ENCODE results near the gene TTC13. TPM values are rescaled to one million over a fixed set of nuclear protein-coding genes. Genes with fewer than 3 reads are reported as not detected.
A peak's percentile ranks its signal among the peaks of the same experiment; 100 is the strongest.

The TTC13 gene
- polyA plus RNA-seq, 3 donors: 9.2 to 24.4 (median 10.8) TPM

- H3K9ac ChIP-seq (ENCODE audit: insufficient read depth, low read length, poor library complexity, severe bottlenecking): no peak overlapping the region
- Mint-ChIP-seq H3K4me3 (peak overlapping the region; percentile 52 to 64), H3K9me3 (peaks cover 0 to 2% (median 0%) of the 10 kb centered on the region in 7 donors), H3K27ac (peak overlapping the region; percentile 79 to 96 (median 93)), H3K27me3 (ENCODE audit: low read depth in 3 of 3) (peaks cover 0 to 2% (median 0%) of the 10 kb centered on the region in 3 donors), H3K36me3 (peaks cover 32 to 40% of the 10 kb centered on the region in 2 donors), H3K4me1 (peaks cover 54% of the 10 kb centered on the region)
- peaks cover 39 to 49% of the 10 kb centered on the region in 2 donors for H3K4me1 ChIP-seq (ENCODE audit: control insufficient read depth in 1 of 2, insufficient read depth in 2 of 2, low read length in 2 of 2)
- peaks cover 0 to 21% of the 10 kb centered on the region in 2 donors for H3K36me3 ChIP-seq (replicated peaks in 1 of 2; ENCODE audit: control insufficient read depth in 1 of 2, insufficient read depth in 2 of 2, low read length in 2 of 2)
- H3K9me3 ChIP-seq (replicated peaks in 1 of 2; ENCODE audit: control insufficient read depth in 1 of 2, insufficient read depth in 1 of 2, low read length in 2 of 2): no peaks in the 10 kb centered on the region
- peaks cover 32% of the 10 kb centered on the region for H4K20me1 ChIP-seq (ENCODE audit: insufficient read depth, low read length)
- H3K4me3 ChIP-seq (replicated peaks in 1 of 3; ENCODE audit: low read depth in 2 of 3, low read length in 3 of 3): peak overlapping the region in 1 of 3 experiments; percentile 56
- intact Hi-C loops (cut with micrococcal nuclease): loop anchor here in 1 of 2 donors (10.0 kb wide), 1 partner anchor 72 kb away; the partner anchor contains the start of gene FAM89A
- peak overlapping the region; percentile 34 to 85 for H3K27ac ChIP-seq (ENCODE audit: low read depth in 1 of 2, low read length in 2 of 2)
- peak; percentile 60 to 85 (median 76) for DNase-seq
- TF ChIP-seq CTCF (IDR thresholded peaks at IDR 0.05): no peak
- H2AFZ ChIP-seq (ENCODE audit: insufficient read depth, low read depth, low read length, poor library complexity, severe bottlenecking): peak overlapping the region; percentile 64
- peak overlapping the region; percentile 61 for H3K4me2 ChIP-seq (replicated peaks; ENCODE audit: extremely low read depth, low read length, poor library complexity, severe bottlenecking)
- no peaks in the 10 kb centered on the region for H3K27me3 ChIP-seq (ENCODE audit: control insufficient read depth in 2 of 2, insufficient read depth in 2 of 2, low read length in 2 of 2)
- WGBS (ENCODE audit: insufficient coverage): no CpG with 5 or more reads among the region's 1 CpG
- peaks cover 63% of the 10 kb centered on the region for H3K79me2 ChIP-seq (ENCODE audit: insufficient read depth, low read length)
These were observed 5.8 kb downstream of the TTC13 start for GRCh38 chr1:230972855-230973271.

- peaks cover 0 to 2% (median 0%) of the 10 kb centered on the region in 7 donors for H3K9me3 Mint-ChIP-seq
- Histone ChIP-seq H3K27me3 (ENCODE audit: control insufficient read depth in 2 of 2, insufficient read depth in 2 of 2, low read length in 2 of 2) (no peaks in the 10 kb centered on the region), H3K36me3 (replicated peaks in 1 of 2; ENCODE audit: control insufficient read depth in 1 of 2, insufficient read depth in 2 of 2, low read length in 2 of 2) (peaks cover 0 to 21% of the 10 kb centered on the region in 2 donors), H2AFZ (ENCODE audit: insufficient read depth, low read depth, low read length, poor library complexity, severe bottlenecking) (no peak overlapping the region), H3K79me2 (ENCODE audit: insufficient read depth, low read length) (peaks cover 57% of the 10 kb centered on the region), H3K9me3 (replicated peaks in 1 of 2; ENCODE audit: control insufficient read depth in 1 of 2, insufficient read depth in 1 of 2, low read length in 2 of 2) (no peaks in the 10 kb centered on the region), H3K9ac (ENCODE audit: insufficient read depth, low read length, poor library complexity, severe bottlenecking) (no peak overlapping the region), H4K20me1 (ENCODE audit: insufficient read depth, low read length) (peaks cover 31% of the 10 kb centered on the region), H3K4me1 (ENCODE audit: control insufficient read depth in 1 of 2, insufficient read depth in 2 of 2, low read length in 2 of 2) (peaks cover 28 to 38% of the 10 kb centered on the region in 2 donors), H3K4me2 (replicated peaks; ENCODE audit: extremely low read depth, low read length, poor library complexity, severe bottlenecking) (no peak overlapping the region), H3K27ac (ENCODE audit: low read depth in 1 of 2, low read length in 2 of 2) (peak overlapping the region in 1 of 2 donors; percentile 85), H3K4me3 (replicated peaks in 1 of 3; ENCODE audit: low read depth in 2 of 3, low read length in 3 of 3) (no peak overlapping the region)
- TF ChIP-seq CTCF (IDR thresholded peaks at IDR 0.05): no peak
- H3K4me3 Mint-ChIP-seq: no peak overlapping the region
- intact Hi-C loops (cut with micrococcal nuclease): loop anchor here in 1 of 2 donors (10.0 kb wide), 1 partner anchor 73 kb away; the partner anchor contains the start of gene FAM89A
- H3K4me1 Mint-ChIP-seq: peaks cover 43% of the 10 kb centered on the region
- peaks cover 0 to 2% (median 0%) of the 10 kb centered on the region in 3 donors for H3K27me3 Mint-ChIP-seq (ENCODE audit: low read depth in 3 of 3)
- DNase-seq: no peak
- H3K36me3 Mint-ChIP-seq: peaks cover 32 to 40% of the 10 kb centered on the region in 2 donors
- peak overlapping the region in 2 of 7 donors; percentile 30 to 91 for H3K27ac Mint-ChIP-seq
These were observed 6.9 kb downstream of the TTC13 start for GRCh38 chr1:230971771-230972170.

Data from CD14-positive monocyte (primary cell).